Measurements from ENCODE around the gene ANKRD52.
"Not testable (repeated sequence)": the region's sequence is repeated elsewhere in the genome, so short reads cannot be mapped to it uniquely, and the experiment has no call there.

ANKRD52 gene

DNA sequence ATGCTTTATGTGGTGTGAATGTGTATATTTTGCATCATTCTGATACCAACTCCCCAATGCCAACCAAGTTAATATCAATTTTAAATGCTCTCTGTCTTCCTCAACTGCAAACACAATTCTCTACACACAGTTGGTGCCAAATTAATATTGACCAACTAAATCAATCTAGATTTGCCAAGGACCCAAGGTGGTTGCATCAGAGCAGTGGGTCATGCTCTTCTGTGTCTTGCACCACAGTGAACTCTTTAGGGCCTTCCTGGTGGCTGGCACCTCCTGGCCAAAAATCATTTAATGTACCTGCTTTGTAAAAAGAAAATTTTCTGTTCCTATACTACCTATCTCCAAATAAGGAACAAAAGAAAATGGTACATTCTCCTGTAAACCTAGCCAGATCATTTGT, 22.7 kb upstream of the ANKRD52 start:
- no peaks in the 10 kb centered on the region for H3K9me3 ChIP-seq (ENCODE audit: control insufficient read depth, insufficient read depth, low read length)
- H3K4me1 ChIP-seq (ENCODE audit: control insufficient read depth, low read length) = no peaks in the 10 kb centered on the region
- no peaks in the 10 kb centered on the region for H4K20me1 ChIP-seq (ENCODE audit: control insufficient read depth, insufficient read depth, low read depth, low read length)
- peaks cover 84% of the 10 kb centered on the region for H3K36me3 ChIP-seq (ENCODE audit: control insufficient read depth, low read length)
- peaks cover 4% of the 10 kb centered on the region; the same call in 1 of the 2 replicates for H3F3A ChIP-seq (ENCODE audit: control insufficient read depth, insufficient read depth)
- no peak overlapping the region for H3K27ac ChIP-seq (ENCODE audit: low read depth, low read length)
- no peak overlapping the region for H3K4me2 ChIP-seq (ENCODE audit: low read length)
- TF ChIP-seq, protein P1, sequence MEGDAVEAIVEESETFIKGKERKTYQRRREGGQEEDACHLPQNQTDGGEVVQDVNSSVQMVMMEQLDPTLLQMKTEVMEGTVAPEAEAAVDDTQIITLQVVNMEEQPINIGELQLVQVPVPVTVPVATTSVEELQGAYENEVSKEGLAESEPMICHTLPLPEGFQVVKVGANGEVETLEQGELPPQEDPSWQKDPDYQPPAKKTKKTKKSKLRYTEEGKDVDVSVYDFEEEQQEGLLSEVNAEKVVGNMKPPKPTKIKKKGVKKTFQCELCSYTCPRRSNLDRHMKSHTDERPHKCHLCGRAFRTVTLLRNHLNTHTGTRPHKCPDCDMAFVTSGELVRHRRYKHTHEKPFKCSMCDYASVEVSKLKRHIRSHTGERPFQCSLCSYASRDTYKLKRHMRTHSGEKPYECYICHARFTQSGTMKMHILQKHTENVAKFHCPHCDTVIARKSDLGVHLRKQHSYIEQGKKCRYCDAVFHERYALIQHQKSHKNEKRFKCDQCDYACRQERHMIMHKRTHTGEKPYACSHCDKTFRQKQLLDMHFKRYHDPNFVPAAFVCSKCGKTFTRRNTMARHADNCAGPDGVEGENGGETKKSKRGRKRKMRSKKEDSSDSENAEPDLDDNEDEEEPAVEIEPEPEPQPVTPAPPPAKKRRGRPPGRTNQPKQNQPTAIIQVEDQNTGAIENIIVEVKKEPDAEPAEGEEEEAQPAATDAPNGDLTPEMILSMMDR (IDR thresholded peaks at IDR 0.05; ENCODE audit: low read depth, low read length, poor library complexity, severe bottlenecking) = no peak
- TF ChIP-seq EZH2phosphoT487 (IDR thresholded peaks at IDR 0.05; ENCODE audit: borderline replicate concordance, low read length) = no peak
- H3K9me2 ChIP-seq (replicated peaks; ENCODE audit: control insufficient read depth, low read length) = no peaks in the 10 kb centered on the region
- H3K4me3 ChIP-seq (ENCODE audit: low read length) = no peak overlapping the region
- H3K27me3 ChIP-seq (ENCODE audit: control insufficient read depth, low read length) = no peaks in the 10 kb centered on the region
- H3K79me2 ChIP-seq (ENCODE audit: control insufficient read depth, low read length) = peaks cover 4% of the 10 kb centered on the region; the same call in 1 of the 2 replicates

DNA sequence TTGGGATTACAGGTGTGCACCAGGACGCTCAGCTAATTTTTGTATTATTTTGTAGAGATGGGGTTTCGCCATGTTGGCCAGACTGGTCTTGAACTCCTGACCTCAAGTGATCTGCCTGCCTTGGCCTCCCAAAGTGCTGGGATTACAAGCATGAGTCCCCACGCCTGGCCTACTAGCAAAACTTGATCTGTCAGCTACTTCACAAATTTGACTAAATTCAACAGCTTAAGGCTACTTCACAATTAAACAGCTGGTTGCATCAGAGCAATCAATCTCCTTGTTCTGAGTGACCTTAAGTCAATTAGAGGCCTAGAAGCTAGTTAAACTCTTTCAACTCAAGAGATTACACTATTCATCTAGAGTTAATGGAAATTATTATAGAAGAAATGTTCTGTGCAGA, 20.7 kb upstream of the ANKRD52 start:
- Histone ChIP-seq H3K4me2 (ENCODE audit: low read length) (no peak overlapping the region), H3F3A (ENCODE audit: control insufficient read depth, insufficient read depth) (peaks cover 8% of the 10 kb centered on the region; the same call in 1 of the 2 replicates), H3K79me2 (ENCODE audit: control insufficient read depth, low read length) (no peaks in the 10 kb centered on the region), H3K4me3 (ENCODE audit: low read length) (no peak overlapping the region), H3K9me3 (ENCODE audit: control insufficient read depth, insufficient read depth, low read length) (no peaks in the 10 kb centered on the region), H4K20me1 (ENCODE audit: control insufficient read depth, insufficient read depth, low read depth, low read length) (no peaks in the 10 kb centered on the region), H3K27me3 (ENCODE audit: control insufficient read depth, low read length) (no peaks in the 10 kb centered on the region), H3K9me2 (replicated peaks; ENCODE audit: control insufficient read depth, low read length) (no peaks in the 10 kb centered on the region), H3K27ac (ENCODE audit: low read depth, low read length) (no peak overlapping the region), H3K4me1 (ENCODE audit: control insufficient read depth, low read length) (no peaks in the 10 kb centered on the region), H3K36me3 (ENCODE audit: control insufficient read depth, low read length) (peaks cover 93% of the 10 kb centered on the region)
- TF ChIP-seq EZH2phosphoT487 (IDR thresholded peaks at IDR 0.05; ENCODE audit: borderline replicate concordance, low read length) = no peak
- TF ChIP-seq, protein P1 (IDR thresholded peaks at IDR 0.05; ENCODE audit: low read depth, low read length, poor library complexity, severe bottlenecking) = no peak

DNA sequence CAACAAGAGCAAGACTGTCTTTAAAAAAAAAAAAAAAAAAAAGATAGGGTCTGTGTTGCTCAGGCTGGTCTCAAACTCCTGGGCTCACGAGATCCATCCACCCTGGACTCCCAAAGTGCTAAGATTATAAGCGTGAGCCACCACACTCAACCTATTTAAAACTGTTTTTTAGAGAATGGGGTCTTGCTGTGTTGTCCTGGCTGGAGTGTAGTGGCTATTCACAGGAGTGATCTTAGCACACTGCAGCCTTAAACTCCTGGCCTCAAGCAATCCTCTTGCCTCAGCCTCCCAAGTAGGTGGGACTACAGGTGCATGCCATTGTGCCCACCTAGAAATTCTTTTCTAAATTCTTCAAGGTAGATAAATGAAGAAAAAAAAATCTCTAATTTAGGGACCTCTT, 16.1 kb upstream of the ANKRD52 start:
- Histone ChIP-seq H3K4me2 (ENCODE audit: low read length) (no peak overlapping the region), H3K36me3 (ENCODE audit: control insufficient read depth, low read length) (peaks cover 89% of the 10 kb centered on the region)
- TF ChIP-seq, protein P1 (IDR thresholded peaks at IDR 0.05; ENCODE audit: low read depth, low read length, poor library complexity, severe bottlenecking) = no peak
- TF ChIP-seq EZH2phosphoT487 (IDR thresholded peaks at IDR 0.05; ENCODE audit: borderline replicate concordance, low read length) = no peak

DNA sequence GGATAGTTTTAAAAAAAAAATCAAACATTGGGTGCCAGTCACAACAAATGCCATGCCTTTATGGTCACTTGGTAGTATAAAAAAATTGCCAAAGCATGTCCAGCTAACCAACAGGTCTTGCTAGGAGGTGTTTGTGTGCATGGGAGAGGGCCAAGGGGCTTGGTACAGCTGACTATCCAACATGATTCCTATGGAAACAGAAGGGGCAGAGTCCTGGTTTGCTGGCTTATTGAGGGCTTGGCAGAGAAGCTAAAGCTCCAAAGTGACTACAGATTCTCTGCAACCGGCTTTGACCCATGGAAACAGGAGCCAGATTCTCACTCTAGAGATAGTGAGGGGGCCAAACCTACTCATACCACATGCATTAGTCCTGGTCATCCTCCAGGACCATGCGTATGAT, 14.3 kb upstream of the ANKRD52 start:
- H3K36me3 ChIP-seq (ENCODE audit: control insufficient read depth, low read length) = peaks cover 73% of the 10 kb centered on the region
- H3K79me2 ChIP-seq (ENCODE audit: control insufficient read depth, low read length) = not testable (repeated sequence)

More for the DNA sequence above, 16.1 kb upstream of the ANKRD52 start:
- no peaks in the 10 kb centered on the region for H4K20me1 ChIP-seq (ENCODE audit: control insufficient read depth, insufficient read depth, low read depth, low read length)
- no peaks in the 10 kb centered on the region for H3K9me3 ChIP-seq (ENCODE audit: control insufficient read depth, insufficient read depth, low read length)
- no peaks in the 10 kb centered on the region for H3K27me3 ChIP-seq (ENCODE audit: control insufficient read depth, low read length)
- H3K4me1 ChIP-seq (ENCODE audit: control insufficient read depth, low read length) = no peaks in the 10 kb centered on the region
- H3K9me2 ChIP-seq (replicated peaks; ENCODE audit: control insufficient read depth, low read length) = no peaks in the 10 kb centered on the region
- no peak overlapping the region for H3K4me3 ChIP-seq (ENCODE audit: low read length)
- H3F3A ChIP-seq (ENCODE audit: control insufficient read depth, insufficient read depth) = peaks cover 27% of the 10 kb centered on the region
- H3K27ac ChIP-seq (ENCODE audit: low read depth, low read length) = no peak overlapping the region
- no peaks in the 10 kb centered on the region for H3K79me2 ChIP-seq (ENCODE audit: control insufficient read depth, low read length)

More for the DNA sequence above, 14.3 kb upstream of the ANKRD52 start:
- H3K27ac ChIP-seq (ENCODE audit: low read depth, low read length); H3K9me2 ChIP-seq (replicated peaks; ENCODE audit: control insufficient read depth, low read length); H3K4me2 ChIP-seq (ENCODE audit: low read length); H3K4me1 ChIP-seq (ENCODE audit: control insufficient read depth, low read length); H3K9me3 ChIP-seq (ENCODE audit: control insufficient read depth, insufficient read depth, low read length); H3K4me3 ChIP-seq (ENCODE audit: low read length); H3K27me3 ChIP-seq (ENCODE audit: control insufficient read depth, low read length); H4K20me1 ChIP-seq (ENCODE audit: control insufficient read depth, insufficient read depth, low read depth, low read length): not testable (repeated sequence)
- H3F3A ChIP-seq (ENCODE audit: control insufficient read depth, insufficient read depth) = peaks cover 43% of the 10 kb centered on the region

All from DOHH2 (cell line).